ENCODE measurements around the gene TIMM23B. TPM values are rescaled to one million over a fixed set of nuclear protein-coding genes. Genes with fewer than 3 reads are reported as not detected.

TIMM23B gene, protein sequence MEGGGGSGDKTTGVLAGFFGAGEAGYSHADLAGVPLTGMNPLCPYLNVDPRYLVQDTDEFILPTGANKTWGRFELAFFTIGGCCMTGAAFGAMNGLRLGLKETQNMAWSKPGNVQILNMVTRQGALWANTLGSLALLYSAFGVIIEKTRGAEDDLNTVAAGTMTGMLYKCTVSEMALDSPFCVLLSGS
- total RNA-seq = 10.5 and 15.2 TPM in 2 replicates

DNA sequence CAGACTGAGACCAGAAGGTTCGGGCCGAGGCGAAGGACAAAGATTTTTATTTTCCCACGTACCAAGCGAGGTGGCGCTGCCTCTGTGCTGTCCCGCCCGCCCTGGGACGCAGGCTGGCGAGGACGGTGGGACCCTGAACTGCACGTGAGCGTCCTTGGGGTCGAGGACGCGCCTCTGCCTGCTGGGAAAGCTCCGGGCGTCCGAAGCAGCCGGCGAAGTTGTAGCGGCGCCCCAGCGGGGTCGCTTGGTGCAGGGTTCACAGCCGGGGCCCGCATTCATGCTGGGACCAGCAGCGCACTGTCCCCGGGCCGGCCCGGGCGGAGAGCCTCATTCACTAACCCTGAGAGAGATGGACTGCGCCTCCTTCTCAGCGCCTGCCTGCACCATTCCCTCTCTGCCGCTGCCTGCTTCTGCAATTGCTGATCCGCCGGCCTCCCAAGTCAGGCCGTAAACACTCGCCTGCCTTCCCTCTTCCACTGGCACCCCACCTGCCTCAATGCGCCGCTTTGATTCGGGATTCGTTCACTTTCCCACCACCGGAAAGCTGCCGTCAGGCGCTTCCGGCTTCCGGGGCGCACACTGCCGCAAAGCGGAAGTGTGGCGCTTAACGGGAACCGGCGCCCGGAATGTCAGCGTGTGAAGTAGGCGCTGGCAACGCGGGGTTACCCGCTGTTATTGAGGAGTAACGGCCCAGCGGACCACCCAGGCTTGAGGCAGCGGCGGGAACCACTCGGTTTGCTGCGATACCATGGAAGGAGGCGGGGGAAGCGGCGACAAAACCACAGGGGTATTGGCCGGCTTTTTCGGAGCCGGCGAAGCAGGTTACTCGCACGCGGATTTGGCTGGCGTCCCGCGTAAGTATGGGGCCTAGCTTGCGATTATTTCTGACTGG, at the start of gene TIMM23B, which contains the start of gene PARG:
TSS of gene TIMM23B (plus strand) at position 607 of the 892 bp plus-strand sequence. CDS start at position 749, 142 bp downstream.
TSS of gene PARG (minus strand) at position 581 of the 892 bp plus-strand sequence. CDS start at position 279, 302 bp downstream.

DNA sequence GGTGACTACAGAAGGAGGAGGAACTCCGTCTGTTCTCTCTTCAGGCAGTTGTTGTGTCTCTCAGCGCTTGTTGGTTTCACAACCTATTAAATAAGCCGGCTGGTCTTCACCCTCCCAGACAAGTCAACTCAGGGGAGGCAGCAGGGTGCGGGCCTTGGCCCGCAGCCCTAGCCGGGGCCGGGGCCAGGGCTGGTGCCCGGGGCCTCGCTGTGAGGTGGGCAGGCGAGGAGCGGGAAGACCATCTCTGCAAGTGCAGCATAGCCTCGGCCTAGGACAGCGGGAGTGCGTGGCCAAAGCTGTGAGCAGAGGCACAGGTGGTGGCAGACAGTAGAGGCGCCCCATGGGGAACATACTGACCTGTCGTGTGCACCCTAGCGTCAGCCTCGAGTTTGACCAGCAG, 46.5 kb downstream of the TIMM23B start, which contains the start of gene AGAP6:
TSS of gene AGAP6 (plus strand) at position 31 of the 400 bp plus-strand sequence. CDS start at position 341, 310 bp downstream.

Other genes starting within 250 kb of the TIMM23B start
- gene OGDHL, start 179.7 kb upstream of the TIMM23B start, total RNA-seq = not detected in 2 replicates
- 13.7 and 17.5 TPM in 2 replicates for gene PARG, start within 50 bp of the TIMM23B start, total RNA-seq
- 2.4 and 3.0 TPM in 2 replicates for gene AGAP6, start 46.4 kb downstream of the TIMM23B start, total RNA-seq
- 42.4 and 42.8 TPM in 2 replicates for gene WASHC2A, start 125.9 kb downstream of the TIMM23B start, total RNA-seq